Dermis microvascular lymphatic vessel endothelial cell (primary cell): Measurements from ENCODE around the gene TMEM131. TPM values are rescaled to one million over a fixed set of nuclear protein-coding genes. Genes with fewer than 3 reads are reported as not detected.
"Not testable (repeated sequence)": the region's sequence is repeated elsewhere in the genome, so short reads cannot be mapped to it uniquely, and the experiment has no call there.

Experiments
- DNase-seq, 2 donors: peaks; one replicate each; pipeline versions ENCODE4 v3.0.0 to v3.0.0-alpha.2; 2010; ENCODE audit warnings: low read depth in 2 of 2
- total RNA-seq: library from RNA; depleted of rRNA; stranded (reverse); fragments of >200 nt; gene quantifications from 2 replicates; pipeline ENCODE4 v1.2.1, GENCODE V29; 2014

Gene TMEM131
- total RNA-seq, 1 donor from 2014 or later, result 9.2 TPM

DNA sequence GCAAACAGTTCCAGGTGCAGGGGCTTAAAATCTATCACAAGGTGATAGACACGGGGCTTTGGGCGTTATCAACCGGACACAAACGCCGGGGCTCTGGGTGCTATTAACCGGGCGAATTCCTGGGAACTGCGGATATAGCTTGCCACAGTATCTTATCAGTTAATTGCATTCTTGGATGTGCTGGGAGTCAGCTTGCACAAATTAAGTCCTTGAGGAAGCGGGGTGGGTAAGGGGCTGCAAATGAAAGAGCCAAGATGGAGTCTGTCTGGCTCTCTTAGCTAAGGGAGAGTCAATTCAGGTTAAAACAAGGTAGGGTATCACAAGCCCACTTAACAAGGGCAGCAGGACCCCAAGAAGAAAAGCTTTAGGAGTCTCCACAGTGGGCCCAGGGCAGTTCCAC, 283.6 kb downstream of the TMEM131 start:
- not testable (repeated sequence) for DNase-seq

DNA sequence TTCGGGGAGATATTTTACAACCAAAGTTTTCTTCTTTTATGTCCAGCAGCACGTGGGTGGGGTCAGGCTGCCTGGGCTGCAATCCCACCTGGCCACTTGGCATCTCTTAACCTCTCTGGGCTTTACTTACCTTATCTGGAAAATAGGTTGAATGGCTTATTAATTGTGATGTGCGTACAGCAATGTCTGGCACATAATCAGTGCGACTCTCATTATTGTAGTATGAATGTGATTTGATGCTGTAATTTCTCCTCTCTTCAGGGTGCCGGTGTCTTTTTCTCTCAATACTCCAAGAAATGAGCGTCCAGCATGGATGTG, 284.4 kb downstream of the TMEM131 start:
- DNase-seq, result no peak

DNA sequence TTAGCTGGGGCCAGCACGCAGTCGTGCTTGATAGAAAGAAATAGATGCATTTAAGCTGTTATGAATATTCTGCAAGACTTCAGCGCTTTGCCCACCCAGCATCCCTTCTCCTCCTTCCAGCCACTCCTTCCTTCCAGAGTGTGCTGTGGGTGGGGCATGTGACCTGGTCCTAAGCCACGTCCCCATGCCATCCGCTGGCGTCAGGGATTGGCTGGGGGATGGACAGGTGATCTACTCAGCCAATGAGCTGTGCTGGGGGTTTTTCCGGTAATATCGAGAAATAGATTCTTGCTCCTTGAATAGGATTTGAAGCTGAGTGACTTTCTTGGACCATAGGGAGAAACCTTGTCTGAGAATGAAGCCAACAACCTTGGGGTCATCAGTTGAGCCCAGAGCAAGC, 287.1 kb downstream of the TMEM131 start:
- DNase-seq, result no peak

GRCh38 chr2:97708048-97708380, 287.7 kb downstream of the TMEM131 start:
- DNase-seq, result no peak

DNA sequence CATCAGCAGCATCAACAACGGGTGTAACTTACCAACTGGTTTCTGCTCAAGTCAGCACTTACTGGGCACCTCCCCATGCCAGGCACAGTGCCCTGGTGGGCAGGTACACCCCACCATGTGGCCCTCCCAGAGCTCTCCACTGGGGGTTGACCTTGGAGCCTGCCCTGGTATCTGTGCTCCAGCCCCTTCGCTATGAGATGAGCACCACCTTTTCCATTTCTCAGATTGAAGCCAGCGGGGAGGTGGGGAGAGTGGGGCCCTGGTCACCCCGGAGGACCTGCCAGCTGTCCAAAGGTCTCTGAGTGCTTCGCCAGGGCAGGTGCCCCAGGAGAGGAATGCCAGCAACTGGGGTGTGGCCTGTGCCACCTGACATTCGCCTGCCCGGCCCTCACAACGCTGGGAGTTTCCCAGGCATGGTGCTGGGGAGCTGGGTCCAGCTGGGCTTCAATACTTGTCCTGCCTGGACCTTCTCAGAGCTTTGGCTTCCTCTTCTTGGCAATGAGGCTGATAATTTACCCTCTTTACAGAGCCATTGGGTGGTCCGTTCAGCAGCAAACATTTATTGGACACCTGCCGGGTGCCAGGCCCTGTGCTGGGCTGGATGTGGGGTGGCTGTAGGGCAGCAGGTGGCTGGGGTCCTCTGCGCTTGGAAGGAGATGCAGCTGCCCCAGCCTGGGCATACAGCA, 288.2 kb downstream of the TMEM131 start:
- no peak for DNase-seq

- DNase-seq, result no peak
These were observed 288.9 kb downstream of the TMEM131 start for GRCh38 chr2:97706708-97707345.

Other genes with a start within 250 kb of the TMEM131 start
- gene VWA3B, start 91.2 kb upstream of the TMEM131 start, total RNA-seq, result 0.13 TPM in 1 of 2 replicates, not detected in the other